SK-N-MC (cell line): Measurements from ENCODE around the gene BCAS3.

Source experiments
- DNase-seq: peaks from one replicate; pipeline ENCODE4 v3.0.0-alpha.2; 2011; ENCODE audit warnings: low read depth, low spot score
- H3K27ac ChIP-seq: fragments of 200-600 bp; sonication (generic); 2 replicates; pipeline ENCODE4 v1.5.1; 2016; ENCODE audit warnings: mixed run types
- H3K36me3 ChIP-seq: fragments of 200-600 bp; sonication (generic); 2 replicates; pipeline ENCODE4 v1.6.1; 2017; ENCODE audit warnings: antibody characterized with exemption, low read length, mixed read lengths; ENCODE audit not compliant: insufficient read depth
- H3K4me3 ChIP-seq: fragments of 200-600 bp; sonication (generic); 2 replicates; pipeline ENCODE4 v1.5.1; 2016
- H3K9ac ChIP-seq: fragments of 200-600 bp; sonication (generic); 2 replicates; pipeline ENCODE4 v1.8.0; 2017; ENCODE audit warnings: mixed run types, mixed read lengths; ENCODE audit not compliant: insufficient read length
- H3K9me3 ChIP-seq: fragments of 200-600 bp; sonication (generic); 2 replicates; pipeline ENCODE4 v1.6.1; 2017; ENCODE audit warnings: low read depth, mild to moderate bottlenecking, antibody characterized with exemption, low read length, moderate library complexity, mixed read lengths
- EZH2 ChIP-seq: fragments of 200-600 bp; sonication (generic); IDR thresholded peaks from one replicate; pipeline ENCODE4 v1.6.1; 2017; ENCODE audit warnings: antibody characterized with exemption
- FOXP2 ChIP-seq: optimal IDR thresholded peaks from 2 replicates; pipeline ENCODE3; 2011; ENCODE audit warnings: mild to moderate bottlenecking, moderate library complexity; ENCODE audit not compliant: insufficient read depth; ENCODE audit errors: extremely low read length, control extremely low read depth
- POLR2AphosphoS5 ChIP-seq: IDR thresholded peaks from 2 replicates; pipeline ENCODE4 v1.6.1; 2012; ENCODE audit warnings: mild to moderate bottlenecking, low read depth, low read length, borderline replicate concordance

The BCAS3 gene

GRCh38 chr17:61091096-61091495, 413.4 kb downstream of the BCAS3 start:
- no peak overlapping the region for H3K4me3 ChIP-seq
- no peaks in the 10 kb centered on the region for H3K36me3 ChIP-seq
- H3K27ac ChIP-seq: no peak overlapping the region
- TF ChIP-seq POLR2AphosphoS5 (no peak), FOXP2 (no peak), EZH2 (no peak)
- no peak for DNase-seq
- no peaks in the 10 kb centered on the region for H3K9me3 ChIP-seq
- H3K9ac ChIP-seq: no peak overlapping the region

GRCh38 chr17:61097781-61098180, 420.1 kb downstream of the BCAS3 start:
- Histone ChIP-seq H3K9me3 (no peaks in the 10 kb centered on the region), H3K9ac (no peak overlapping the region), H3K4me3 (no peak overlapping the region), H3K27ac (no peak overlapping the region), H3K36me3 (no peaks in the 10 kb centered on the region)
- DNase-seq: no peak
- TF ChIP-seq EZH2: no peak

- TF ChIP-seq POLR2AphosphoS5 (no peak), EZH2 (no peak), FOXP2 (no peak)
- no peaks in the 10 kb centered on the region for H3K36me3 ChIP-seq
- no peak for DNase-seq
- no peak overlapping the region for H3K9ac ChIP-seq
- no peak overlapping the region for H3K4me3 ChIP-seq
- no peak overlapping the region for H3K27ac ChIP-seq
- H3K9me3 ChIP-seq: no peaks in the 10 kb centered on the region
These were observed 428.7 kb downstream of the BCAS3 start for GRCh38 chr17:61106354-61106753.

GRCh38 chr17:61116577-61116976, 438.9 kb downstream of the BCAS3 start:
- no peak overlapping the region for H3K4me3 ChIP-seq
- TF ChIP-seq EZH2: no peak
- no peak for TF ChIP-seq FOXP2
- TF ChIP-seq POLR2AphosphoS5: no peak
- DNase-seq: no peak
- no peak overlapping the region for H3K27ac ChIP-seq
- no peaks in the 10 kb centered on the region for H3K9me3 ChIP-seq
- H3K9ac ChIP-seq: no peak overlapping the region
- H3K36me3 ChIP-seq: no peaks in the 10 kb centered on the region

GRCh38 chr17:61117983-61118382, 440.3 kb downstream of the BCAS3 start:
- no peak for TF ChIP-seq EZH2
- TF ChIP-seq FOXP2: no peak
- no peak for TF ChIP-seq POLR2AphosphoS5
- Histone ChIP-seq H3K27ac (no peak overlapping the region), H3K4me3 (no peak overlapping the region), H3K9me3 (no peaks in the 10 kb centered on the region), H3K36me3 (no peaks in the 10 kb centered on the region), H3K9ac (no peak overlapping the region)
- DNase-seq: no peak

GRCh38 chr17:61118871-61119270, 441.2 kb downstream of the BCAS3 start:
- Histone ChIP-seq H3K36me3 (no peaks in the 10 kb centered on the region), H3K9me3 (no peaks in the 10 kb centered on the region), H3K9ac (no peak overlapping the region), H3K27ac (no peak overlapping the region), H3K4me3 (no peak overlapping the region)
- DNase-seq: no peak
- TF ChIP-seq FOXP2 (no peak), EZH2 (no peak), POLR2AphosphoS5 (no peak)

GRCh38 chr17:61122326-61122913, 444.8 kb downstream of the BCAS3 start:
- Histone ChIP-seq H3K4me3 (no peak overlapping the region), H3K36me3 (no peaks in the 10 kb centered on the region), H3K9ac (no peak overlapping the region), H3K9me3 (no peaks in the 10 kb centered on the region), H3K27ac (no peak overlapping the region)
- no peak for TF ChIP-seq FOXP2
- no peak for DNase-seq

- TF ChIP-seq EZH2 (no peak), POLR2AphosphoS5 (no peak), FOXP2 (no peak)
- Histone ChIP-seq H3K4me3 (no peak overlapping the region), H3K9ac (no peak overlapping the region), H3K9me3 (no peaks in the 10 kb centered on the region), H3K36me3 (no peaks in the 10 kb centered on the region), H3K27ac (no peak overlapping the region)
- no peak for DNase-seq
These were observed 446.9 kb downstream of the BCAS3 start for GRCh38 chr17:61124562-61124961.

- H3K27ac ChIP-seq: no peak overlapping the region
- TF ChIP-seq POLR2AphosphoS5 (no peak), EZH2 (no peak), FOXP2 (no peak)
- DNase-seq: no peak
- no peaks in the 10 kb centered on the region for H3K36me3 ChIP-seq
- no peak overlapping the region for H3K9ac ChIP-seq
- no peaks in the 10 kb centered on the region for H3K9me3 ChIP-seq
- H3K4me3 ChIP-seq: no peak overlapping the region
These were observed 449.0 kb downstream of the BCAS3 start for GRCh38 chr17:61126473-61127249.
